OCI-LY3 (cell line): ENCODE measurements around the gene ATP8A2.

ENCODE experiments used
- EZH2phosphoT487 ChIP-seq: fragments of 200-600 bp; shearing (Covaris generic); IDR thresholded peaks from 2 replicates; pipeline ENCODE4 v1.6.1; 2018; ENCODE audit warnings: antibody characterized with exemption, mixed run types, low read depth
- TF ChIP-seq, protein P1 (sequence below): fragments of 200-600, 300-600 bp; sonication (generic); IDR thresholded peaks from 2 replicates; pipeline ENCODE4 v1.5.1; 2014; ENCODE audit warnings: antibody characterized with exemption, low read length, low read depth

DNA sequence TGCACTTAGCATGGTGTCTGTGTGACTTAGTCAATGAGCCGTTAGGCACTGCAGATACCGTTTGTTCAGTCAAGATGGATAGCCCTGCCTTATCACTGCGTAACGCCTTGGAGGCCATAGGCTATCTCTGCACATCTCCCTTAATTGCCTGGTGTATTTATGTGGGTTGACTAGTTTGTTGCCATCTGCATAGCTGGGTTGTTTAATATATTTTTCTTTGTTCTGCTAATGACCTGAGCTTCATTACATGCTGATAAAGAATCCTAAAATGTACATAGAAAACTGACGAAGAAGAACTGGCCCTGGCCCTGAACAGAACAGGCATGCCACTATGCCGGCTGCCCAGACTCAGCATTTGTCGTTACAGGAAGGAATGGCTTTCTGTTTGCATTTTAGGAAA is 382.2 kb downstream of the ATP8A2 start:
- TF ChIP-seq, protein P1, sequence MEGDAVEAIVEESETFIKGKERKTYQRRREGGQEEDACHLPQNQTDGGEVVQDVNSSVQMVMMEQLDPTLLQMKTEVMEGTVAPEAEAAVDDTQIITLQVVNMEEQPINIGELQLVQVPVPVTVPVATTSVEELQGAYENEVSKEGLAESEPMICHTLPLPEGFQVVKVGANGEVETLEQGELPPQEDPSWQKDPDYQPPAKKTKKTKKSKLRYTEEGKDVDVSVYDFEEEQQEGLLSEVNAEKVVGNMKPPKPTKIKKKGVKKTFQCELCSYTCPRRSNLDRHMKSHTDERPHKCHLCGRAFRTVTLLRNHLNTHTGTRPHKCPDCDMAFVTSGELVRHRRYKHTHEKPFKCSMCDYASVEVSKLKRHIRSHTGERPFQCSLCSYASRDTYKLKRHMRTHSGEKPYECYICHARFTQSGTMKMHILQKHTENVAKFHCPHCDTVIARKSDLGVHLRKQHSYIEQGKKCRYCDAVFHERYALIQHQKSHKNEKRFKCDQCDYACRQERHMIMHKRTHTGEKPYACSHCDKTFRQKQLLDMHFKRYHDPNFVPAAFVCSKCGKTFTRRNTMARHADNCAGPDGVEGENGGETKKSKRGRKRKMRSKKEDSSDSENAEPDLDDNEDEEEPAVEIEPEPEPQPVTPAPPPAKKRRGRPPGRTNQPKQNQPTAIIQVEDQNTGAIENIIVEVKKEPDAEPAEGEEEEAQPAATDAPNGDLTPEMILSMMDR: no peak
- TF ChIP-seq EZH2phosphoT487: no peak
